ENCODE measurements around the gene SPTBN1.

DNA sequence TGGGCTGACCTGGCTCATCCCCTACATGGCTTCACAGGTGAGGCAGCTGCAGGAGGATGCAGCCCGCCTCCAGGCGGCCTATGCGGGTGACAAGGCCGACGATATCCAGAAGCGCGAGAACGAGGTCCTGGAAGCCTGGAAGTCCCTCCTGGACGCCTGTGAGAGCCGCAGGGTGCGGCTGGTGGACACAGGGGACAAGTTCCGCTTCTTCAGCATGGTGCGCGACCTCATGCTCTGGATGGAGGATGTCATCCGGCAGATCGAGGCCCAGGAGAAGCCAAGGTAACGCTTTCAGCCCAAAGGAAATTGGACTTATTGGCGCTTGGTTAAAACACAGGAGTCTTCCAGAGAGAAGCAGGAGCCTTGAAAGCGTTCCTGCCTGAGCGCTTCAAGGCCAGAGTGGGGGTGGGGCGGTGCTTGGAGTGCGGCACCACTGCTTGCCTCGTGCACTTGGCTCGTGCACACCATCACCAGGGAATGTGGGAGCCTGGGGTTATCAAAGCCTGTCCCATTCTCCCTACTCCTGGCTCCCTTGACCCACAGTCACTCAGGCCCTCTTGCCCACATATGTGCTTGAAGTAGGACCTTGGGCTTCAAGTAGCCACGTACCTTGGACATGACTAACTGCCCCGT lies 197.6 kb downstream of the SPTBN1 start:
- TF ChIP-seq EZH2 (IDR thresholded peaks at IDR 0.05) (no peak), POLR2AphosphoS5 (IDR thresholded peaks at IDR 0.05; ENCODE audit: borderline replicate concordance, low read depth, low read length) (no peak)
